Panc1 (cell line): ENCODE measurements around the gene SKAP1. TPM values are rescaled to one million over a fixed set of nuclear protein-coding genes. Genes with fewer than 3 reads are reported as not detected.

Source experiments
- ATAC-seq: fragments of 200-7000 bp; cut with Tn5 transposase; 2 replicates; pipeline ENCODE4 v1.9.1; 2020; ENCODE audit warnings: mild to moderate bottlenecking, moderate library complexity
- BruUV-seq: library from RNA; stranded (reverse); fragments of 400-500 nt; replicated peaks from 2 replicates; lab custom pipeline; 2021; lab: Mats Ljungman, UMichigan
- CTCF ChIA-PET: fragments of 300-600 bp; sonication (Branson Sonifier 250); formaldehyde crosslinking; loops from one replicate; lab custom pipeline; 2022; ENCODE audit warnings: antibody characterized with exemption; lab: Charles Lee
- POLR2A ChIA-PET: fragments of 300-600 bp; sonication (Branson Sonifier 250); formaldehyde crosslinking; loops from one replicate; lab custom pipeline; 2022; ENCODE audit warnings: antibody characterized with exemption; lab: Charles Lee
- DNase-seq: peaks from one replicate; pipeline ENCODE4 v3.0.0-alpha.2; 2010; ENCODE audit warnings: low read depth, low spot score
- H3K27ac ChIP-seq: 2 replicates; pipeline ENCODE4 v1.5.1; 2011; ENCODE audit warnings: mild to moderate bottlenecking, low read length, inconsistent platforms
- H3K27me3 ChIP-seq: fragments of 200-500 bp; sonication (Bioruptor generic); 2 replicates; pipeline ENCODE4 v1.6.0; 2014; ENCODE audit warnings: low read length, inconsistent platforms; ENCODE audit not compliant: control insufficient read depth, insufficient read depth
- H3K36me3 ChIP-seq: fragments of 200-500 bp; sonication (Bioruptor generic); 2 replicates; pipeline ENCODE4 v1.5.1; 2014; ENCODE audit warnings: inconsistent platforms, mild to moderate bottlenecking, low read length, moderate library complexity; ENCODE audit not compliant: control insufficient read depth, insufficient read depth
- H3K4me1 ChIP-seq: 2 replicates; pipeline ENCODE4 v1.5.1; 2011; ENCODE audit warnings: inconsistent platforms, mild to moderate bottlenecking, low read length, moderate library complexity; ENCODE audit not compliant: control insufficient read depth, insufficient read depth
- H3K4me3 ChIP-seq, 2 experiments: 2 replicates each; pipeline ENCODE4 v1.5.1; 2011 to 2012; ENCODE audit warnings: low read depth in 2 of 2, low read length in 2 of 2, mild to moderate bottlenecking in 2 of 2, inconsistent platforms in 1 of 2, moderate library complexity in 1 of 2
- H3K9me3 ChIP-seq: fragments of 200-500 bp; sonication (Bioruptor generic); 2 replicates; pipeline ENCODE4 v1.5.1; 2014; ENCODE audit warnings: low read depth, mild to moderate bottlenecking, inconsistent platforms, low read length, moderate library complexity; ENCODE audit not compliant: control insufficient read depth, insufficient read depth
- POLR2AphosphoS5 ChIP-seq: IDR thresholded peaks from 2 replicates; pipeline ENCODE4 v1.6.1; 2012; ENCODE audit warnings: mild to moderate bottlenecking, low read depth, low read length, moderate library complexity
- SIN3A ChIP-seq: IDR thresholded peaks from 2 replicates; pipeline ENCODE4 v1.6.1; 2012; ENCODE audit warnings: low read depth, mild to moderate bottlenecking, low read length, moderate library complexity, borderline replicate concordance; ENCODE audit not compliant: insufficient read depth
- TCF7L2 ChIP-seq: IDR thresholded peaks from 2 replicates; pipeline ENCODE4 v1.6.1; 2011; ENCODE audit warnings: mild to moderate bottlenecking, low read depth, low read length, inconsistent platforms
- in situ Hi-C: cut with HindIII; loops from 2 replicates; pipeline ENCODE4 v1.10.0; 2016; ENCODE audit warnings: low sequenced_read_pairs, low pct_unique_long_range_greater_than_20kb
- intact Hi-C: fragments of 100-400 bp; cut with micrococcal nuclease; formaldehyde crosslinking; loops from one replicate; pipeline ENCODE4 v1.10.0; 2022; ENCODE audit not compliant: unreplicated experiment
- total RNA-seq: library from RNA; stranded (reverse); gene quantifications from one replicate; pipeline ENCODE4 v1.2.1, GENCODE V29; 2021; ENCODE audit not compliant: unreplicated experiment
- TF ChIP-seq, protein P1 (sequence below): fragments of 450-650 bp; IDR thresholded peaks from 2 replicates; pipeline ENCODE4 v1.5.1; 2017; ENCODE audit warnings: mild to moderate bottlenecking
- TF ChIP-seq, protein P2 (sequence below), 2 experiments: IDR thresholded peaks; 2 replicates each; pipeline ENCODE4 v1.6.1; 2011 to 2012; ENCODE audit warnings: low read depth in 2 of 2, control low read depth in 1 of 2, low read length in 1 of 2, mild to moderate bottlenecking in 1 of 2, moderate library complexity in 1 of 2; ENCODE audit not compliant: insufficient read depth in 1 of 2

SKAP1 gene
- total RNA-seq, 1 experiment from 2014 or later: 0.90 TPM

DNA sequence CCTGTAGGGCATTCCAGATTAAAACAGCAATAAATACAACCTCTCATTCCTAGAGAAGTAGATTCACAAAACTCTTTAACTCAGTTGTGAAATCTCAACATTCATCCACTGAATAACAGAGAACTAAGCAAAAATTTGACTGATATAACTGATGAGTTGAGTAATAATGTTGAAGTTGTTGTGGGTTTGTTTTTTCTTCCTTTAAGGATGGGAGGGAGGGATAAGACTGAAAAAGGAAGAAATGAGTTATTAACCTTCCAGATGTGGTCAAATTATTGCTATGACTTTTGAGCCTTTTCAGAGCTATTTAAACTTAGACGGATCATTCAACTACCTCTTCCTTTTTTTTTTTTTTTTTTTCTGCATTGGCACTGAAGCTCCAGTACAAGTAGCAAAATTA is 38.6 kb downstream of the SKAP1 start:
- TF ChIP-seq, protein P1, sequence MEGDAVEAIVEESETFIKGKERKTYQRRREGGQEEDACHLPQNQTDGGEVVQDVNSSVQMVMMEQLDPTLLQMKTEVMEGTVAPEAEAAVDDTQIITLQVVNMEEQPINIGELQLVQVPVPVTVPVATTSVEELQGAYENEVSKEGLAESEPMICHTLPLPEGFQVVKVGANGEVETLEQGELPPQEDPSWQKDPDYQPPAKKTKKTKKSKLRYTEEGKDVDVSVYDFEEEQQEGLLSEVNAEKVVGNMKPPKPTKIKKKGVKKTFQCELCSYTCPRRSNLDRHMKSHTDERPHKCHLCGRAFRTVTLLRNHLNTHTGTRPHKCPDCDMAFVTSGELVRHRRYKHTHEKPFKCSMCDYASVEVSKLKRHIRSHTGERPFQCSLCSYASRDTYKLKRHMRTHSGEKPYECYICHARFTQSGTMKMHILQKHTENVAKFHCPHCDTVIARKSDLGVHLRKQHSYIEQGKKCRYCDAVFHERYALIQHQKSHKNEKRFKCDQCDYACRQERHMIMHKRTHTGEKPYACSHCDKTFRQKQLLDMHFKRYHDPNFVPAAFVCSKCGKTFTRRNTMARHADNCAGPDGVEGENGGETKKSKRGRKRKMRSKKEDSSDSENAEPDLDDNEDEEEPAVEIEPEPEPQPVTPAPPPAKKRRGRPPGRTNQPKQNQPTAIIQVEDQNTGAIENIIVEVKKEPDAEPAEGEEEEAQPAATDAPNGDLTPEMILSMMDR: no peak
- TF ChIP-seq POLR2AphosphoS5 (no peak), SIN3A (no peak), TCF7L2 (no peak)
- TF ChIP-seq, protein P2, sequence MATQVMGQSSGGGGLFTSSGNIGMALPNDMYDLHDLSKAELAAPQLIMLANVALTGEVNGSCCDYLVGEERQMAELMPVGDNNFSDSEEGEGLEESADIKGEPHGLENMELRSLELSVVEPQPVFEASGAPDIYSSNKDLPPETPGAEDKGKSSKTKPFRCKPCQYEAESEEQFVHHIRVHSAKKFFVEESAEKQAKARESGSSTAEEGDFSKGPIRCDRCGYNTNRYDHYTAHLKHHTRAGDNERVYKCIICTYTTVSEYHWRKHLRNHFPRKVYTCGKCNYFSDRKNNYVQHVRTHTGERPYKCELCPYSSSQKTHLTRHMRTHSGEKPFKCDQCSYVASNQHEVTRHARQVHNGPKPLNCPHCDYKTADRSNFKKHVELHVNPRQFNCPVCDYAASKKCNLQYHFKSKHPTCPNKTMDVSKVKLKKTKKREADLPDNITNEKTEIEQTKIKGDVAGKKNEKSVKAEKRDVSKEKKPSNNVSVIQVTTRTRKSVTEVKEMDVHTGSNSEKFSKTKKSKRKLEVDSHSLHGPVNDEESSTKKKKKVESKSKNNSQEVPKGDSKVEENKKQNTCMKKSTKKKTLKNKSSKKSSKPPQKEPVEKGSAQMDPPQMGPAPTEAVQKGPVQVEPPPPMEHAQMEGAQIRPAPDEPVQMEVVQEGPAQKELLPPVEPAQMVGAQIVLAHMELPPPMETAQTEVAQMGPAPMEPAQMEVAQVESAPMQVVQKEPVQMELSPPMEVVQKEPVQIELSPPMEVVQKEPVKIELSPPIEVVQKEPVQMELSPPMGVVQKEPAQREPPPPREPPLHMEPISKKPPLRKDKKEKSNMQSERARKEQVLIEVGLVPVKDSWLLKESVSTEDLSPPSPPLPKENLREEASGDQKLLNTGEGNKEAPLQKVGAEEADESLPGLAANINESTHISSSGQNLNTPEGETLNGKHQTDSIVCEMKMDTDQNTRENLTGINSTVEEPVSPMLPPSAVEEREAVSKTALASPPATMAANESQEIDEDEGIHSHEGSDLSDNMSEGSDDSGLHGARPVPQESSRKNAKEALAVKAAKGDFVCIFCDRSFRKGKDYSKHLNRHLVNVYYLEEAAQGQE (IDR thresholded peaks at IDR 0.05; ENCODE audit: insufficient read depth in 1 of 2, low read depth in 2 of 2, low read length in 1 of 2): no peak
- Histone ChIP-seq H3K27me3 (no peaks in the 10 kb centered on the region), H3K4me3 (no peak overlapping the region), H3K27ac (no peak overlapping the region), H3K36me3 (no peaks in the 10 kb centered on the region), H3K9me3 (no peaks in the 10 kb centered on the region), H3K4me1 (no peaks in the 10 kb centered on the region)
- POLR2A ChIA-PET: interaction anchor here (0.6 kb wide), 1 partner anchor 212 kb away, joined by 3 read pairs; no protein-coding TSS in a partner anchor
- no peak for DNase-seq
- intact Hi-C loops (no loop called here), in situ Hi-C loops (no loop called here)
- CTCF ChIA-PET: interaction anchor here (0.7 kb wide), 1 partner anchor 134 kb away, joined by 3 read pairs; no protein-coding TSS in a partner anchor
- no TSS peak for BruUV-seq
- ATAC-seq: no peak

DNA sequence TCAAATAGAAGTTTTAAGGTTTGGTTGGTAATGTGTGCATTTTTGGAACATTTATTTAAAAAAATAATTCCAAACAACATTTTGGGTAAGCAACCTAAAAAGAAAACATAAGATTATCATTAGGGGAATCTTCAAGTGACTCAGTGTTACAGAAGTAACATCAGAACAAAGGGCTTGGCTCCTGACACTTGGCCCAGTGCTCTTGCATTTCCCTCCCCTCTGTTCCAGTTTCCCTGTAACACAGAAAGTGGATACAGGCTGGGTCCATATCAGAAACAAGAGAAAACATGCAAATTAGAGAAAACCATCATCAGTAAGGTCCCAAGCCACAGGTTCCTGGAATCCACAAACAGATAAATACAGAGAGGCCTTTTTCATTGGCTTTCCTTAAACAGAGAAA is 40.1 kb downstream of the SKAP1 start:
- CTCF ChIA-PET: no interaction called here
- no peaks in the 10 kb centered on the region for H3K4me1 ChIP-seq
- no peaks in the 10 kb centered on the region for H3K27me3 ChIP-seq
- no peak overlapping the region for H3K27ac ChIP-seq
- ATAC-seq (no peak), DNase-seq (no peak)
- POLR2A ChIA-PET: interaction anchor here (0.6 kb wide), 1 partner anchor 22 kb away, joined by 4 read pairs; no protein-coding TSS in a partner anchor
- H3K9me3 ChIP-seq: no peaks in the 10 kb centered on the region
- in situ Hi-C loops (no loop called here), intact Hi-C loops (no loop called here)
- no TSS peak for BruUV-seq
- H3K36me3 ChIP-seq: no peaks in the 10 kb centered on the region
- no peak overlapping the region for H3K4me3 ChIP-seq
- no peak for TF ChIP-seq SIN3A
- no peak for TF ChIP-seq POLR2AphosphoS5
- TF ChIP-seq, protein P2 (IDR thresholded peaks at IDR 0.05; ENCODE audit: insufficient read depth in 1 of 2, low read depth in 2 of 2, low read length in 1 of 2): no peak
- TF ChIP-seq, protein P1: no peak
- no peak for TF ChIP-seq TCF7L2
